ENCODE results near the gene METTL2B.
"Not testable (repeated sequence)": the region's sequence is repeated elsewhere in the genome, so short reads cannot be mapped to it uniquely, and the experiment has no call there.

The METTL2B gene
- 5.4 to 75.0 (median 41.7) reads per million in 9 experiments for total RNA-seq

- H3K4me1 Mint-ChIP-seq (ENCODE audit: low read depth in 2 of 2), result peaks cover 16 to 17% of the 10 kb centered on the region in 2 donors
Measured at GRCh38 chr7:128476402-128477335, at the start of gene METTL2B. METTL2B (plus strand) TSS chr7:128476748; CDS start chr7:128476766, 18 bp downstream.

GRCh38 chr7:128427289-128427891 is 49.2 kb upstream of the METTL2B start:
- DNase-seq (peak; percentile 24 to 45 (median 41)), ATAC-seq (replicated peaks) (peak; percentile 33)
- Mint-ChIP-seq H3K4me1 (ENCODE audit: low read depth in 2 of 2) (peaks cover 11% of the 10 kb centered on the region in 2 donors), H3K36me3 (ENCODE audit: insufficient read depth) (no peaks in the 10 kb centered on the region), H3K27ac (no peak overlapping the region), H3K9me3 (no peaks in the 10 kb centered on the region), H3K4me3 (no peak overlapping the region), H3K27me3 (peaks cover 18 to 23% of the 10 kb centered on the region in 2 donors)

More at GRCh38 chr7:128476402-128477335, at the start of gene METTL2B:
- Mint-ChIP-seq H3K4me3 (peak within 1 kb of the TSS; percentile 99), H3K36me3 (ENCODE audit: insufficient read depth) (peaks cover 20% of the 10 kb centered on the region), H3K27ac (peak within 1 kb of the TSS; percentile 96 to 98)
- DNase-seq, result peak; percentile 82 to 84 (median 82)
- H3K9me3 Mint-ChIP-seq, H3K27me3 Mint-ChIP-seq: not testable (repeated sequence)
- ATAC-seq (replicated peaks), result peak; percentile 95

- peaks cover 25 to 29% of the 10 kb centered on the region in 2 donors for H3K27me3 Mint-ChIP-seq
- no peaks in the 10 kb centered on the region for H3K9me3 Mint-ChIP-seq
- H3K4me1 Mint-ChIP-seq (ENCODE audit: low read depth in 2 of 2), result no peaks in the 10 kb centered on the region
- DNase-seq (no peak), ATAC-seq (replicated peaks) (no peak)
- H3K27ac Mint-ChIP-seq, result no peak overlapping the region
- H3K36me3 Mint-ChIP-seq (ENCODE audit: insufficient read depth), result no peaks in the 10 kb centered on the region
- H3K4me3 Mint-ChIP-seq, result no peak overlapping the region
Measured at GRCh38 chr7:128430207-128430606, 46.3 kb upstream of the METTL2B start.

- H3K4me1 Mint-ChIP-seq (ENCODE audit: low read depth in 2 of 2), result no peaks in the 10 kb centered on the region
- peaks cover 25 to 29% of the 10 kb centered on the region in 2 donors for H3K27me3 Mint-ChIP-seq
- no peak overlapping the region for H3K27ac Mint-ChIP-seq
- no peaks in the 10 kb centered on the region for H3K9me3 Mint-ChIP-seq
- no peak overlapping the region for H3K4me3 Mint-ChIP-seq
- DNase-seq, result no peak
- no peak for ATAC-seq (replicated peaks)
- no peaks in the 10 kb centered on the region for H3K36me3 Mint-ChIP-seq (ENCODE audit: insufficient read depth)
Measured at GRCh38 chr7:128431221-128431620, 45.3 kb upstream of the METTL2B start.

- Mint-ChIP-seq H3K36me3 (ENCODE audit: insufficient read depth) (no peaks in the 10 kb centered on the region), H3K4me3 (no peak overlapping the region), H3K27me3 (peaks cover 25 to 29% of the 10 kb centered on the region in 2 donors), H3K4me1 (ENCODE audit: low read depth in 2 of 2) (no peaks in the 10 kb centered on the region), H3K27ac (no peak overlapping the region), H3K9me3 (no peaks in the 10 kb centered on the region)
- ATAC-seq (replicated peaks), result no peak
- DNase-seq, result no peak
Measured at GRCh38 chr7:128431754-128432153, 44.8 kb upstream of the METTL2B start.

GRCh38 chr7:128434413-128435326 is 41.9 kb upstream of the METTL2B start:
- Mint-ChIP-seq H3K4me3 (no peak overlapping the region), H3K9me3 (no peaks in the 10 kb centered on the region), H3K27me3 (peaks cover 14 to 24% of the 10 kb centered on the region in 2 donors), H3K27ac (no peak overlapping the region), H3K4me1 (ENCODE audit: low read depth in 2 of 2) (no peaks in the 10 kb centered on the region), H3K36me3 (ENCODE audit: insufficient read depth) (no peaks in the 10 kb centered on the region)
- ATAC-seq (replicated peaks) (no peak), DNase-seq (no peak)

GRCh38 chr7:128435327-128435686 is 41.2 kb upstream of the METTL2B start:
- H3K27ac Mint-ChIP-seq, result no peak overlapping the region
- DNase-seq (no peak), ATAC-seq (replicated peaks) (no peak)
- no peaks in the 10 kb centered on the region for H3K9me3 Mint-ChIP-seq
- H3K27me3 Mint-ChIP-seq, result peaks cover 10 to 17% of the 10 kb centered on the region in 2 donors
- no peak overlapping the region for H3K4me3 Mint-ChIP-seq
- no peaks in the 10 kb centered on the region for H3K4me1 Mint-ChIP-seq (ENCODE audit: low read depth in 2 of 2)
- no peaks in the 10 kb centered on the region for H3K36me3 Mint-ChIP-seq (ENCODE audit: insufficient read depth)

- no peaks in the 10 kb centered on the region for H3K9me3 Mint-ChIP-seq
- DNase-seq (no peak), ATAC-seq (replicated peaks) (peak; percentile 26)
- no peaks in the 10 kb centered on the region for H3K36me3 Mint-ChIP-seq (ENCODE audit: insufficient read depth)
- no peak overlapping the region for H3K4me3 Mint-ChIP-seq
- no peaks in the 10 kb centered on the region for H3K4me1 Mint-ChIP-seq (ENCODE audit: low read depth in 2 of 2)
- H3K27ac Mint-ChIP-seq, result no peak overlapping the region
- H3K27me3 Mint-ChIP-seq, result peaks cover 6 to 7% of the 10 kb centered on the region in 2 donors
Measured at GRCh38 chr7:128437426-128438332, 38.9 kb upstream of the METTL2B start.

GRCh38 chr7:128442356-128442755 is 34.2 kb upstream of the METTL2B start:
- no peak for ATAC-seq (replicated peaks)
- H3K4me1 Mint-ChIP-seq (ENCODE audit: low read depth in 2 of 2), result peaks cover 0 to 8% of the 10 kb centered on the region in 2 donors
- DNase-seq, result no peak
- no peaks in the 10 kb centered on the region for H3K27me3 Mint-ChIP-seq
- H3K36me3 Mint-ChIP-seq (ENCODE audit: insufficient read depth), result no peaks in the 10 kb centered on the region
- no peak overlapping the region for H3K4me3 Mint-ChIP-seq
- H3K9me3 Mint-ChIP-seq, result no peaks in the 10 kb centered on the region
- H3K27ac Mint-ChIP-seq, result no peak overlapping the region

GRCh38 chr7:128443831-128444600 is 32.5 kb upstream of the METTL2B start:
- DNase-seq, result no peak
- no peaks in the 10 kb centered on the region for H3K9me3 Mint-ChIP-seq
- H3K27me3 Mint-ChIP-seq, result no peaks in the 10 kb centered on the region
- H3K36me3 Mint-ChIP-seq (ENCODE audit: insufficient read depth), result no peaks in the 10 kb centered on the region
- H3K4me3 Mint-ChIP-seq, result no peak overlapping the region
- H3K27ac Mint-ChIP-seq, result peak overlapping the region in 1 of 2 donors; percentile 49
- ATAC-seq (replicated peaks), result peak; percentile 92
- H3K4me1 Mint-ChIP-seq (ENCODE audit: low read depth in 2 of 2), result peaks cover 0 to 8% of the 10 kb centered on the region in 2 donors

- H3K27ac Mint-ChIP-seq, result no peak overlapping the region
- peaks cover 0 to 6% of the 10 kb centered on the region in 2 donors for H3K27me3 Mint-ChIP-seq
- no peak overlapping the region for H3K4me3 Mint-ChIP-seq
- ATAC-seq (replicated peaks) (no peak), DNase-seq (no peak)
- H3K4me1 Mint-ChIP-seq (ENCODE audit: low read depth in 2 of 2), result peaks cover 0 to 8% of the 10 kb centered on the region in 2 donors
- no peaks in the 10 kb centered on the region for H3K9me3 Mint-ChIP-seq
- no peaks in the 10 kb centered on the region for H3K36me3 Mint-ChIP-seq (ENCODE audit: insufficient read depth)
Measured at GRCh38 chr7:128446306-128446705, 30.2 kb upstream of the METTL2B start.

Measured in effector memory CD8-positive, alpha-beta T cell (primary cell).